Neural progenitor cell (in vitro differentiated cells): Measurements from ENCODE around the gene PSD4. TPM values are rescaled to one million over a fixed set of nuclear protein-coding genes. Genes with fewer than 3 reads are reported as not detected.

Experiments
- DNase-seq: peaks from one replicate; pipeline ENCODE4 v3.0.0-alpha.2; 2016; ENCODE audit warnings: low spot score
- H2AFZ ChIP-seq: fragments of 200-600 bp; sonication (generic); replicated peaks from 2 replicates; pipeline ENCODE4 v1.6.1; 2016; ENCODE audit warnings: antibody characterized with exemption
- H3F3A ChIP-seq: fragments of 200-600 bp; sonication (generic); 2 replicates; pipeline ENCODE4 v1.6.1; 2016; ENCODE audit warnings: antibody characterized with exemption, low read depth
- H3K27ac ChIP-seq: fragments of 200-600 bp; sonication (generic); 2 replicates; pipeline ENCODE4 v1.5.1; 2016; ENCODE audit warnings: mild to moderate bottlenecking
- H3K27me3 ChIP-seq: fragments of 200-600 bp; sonication (generic); 2 replicates; pipeline ENCODE4 v1.6.1; 2016; ENCODE audit warnings: mild to moderate bottlenecking, moderate library complexity
- H3K36me3 ChIP-seq: fragments of 200-600 bp; sonication (generic); 2 replicates; pipeline ENCODE4 v1.5.1; 2016
- H3K4me1 ChIP-seq: fragments of 200-600 bp; sonication (generic); 2 replicates; pipeline ENCODE4 v1.6.1; 2016; ENCODE audit warnings: mixed run types
- H3K4me2 ChIP-seq: fragments of 200-600 bp; sonication (generic); 2 replicates; pipeline ENCODE4 v1.6.1; 2016
- H3K4me3 ChIP-seq: fragments of 200-600 bp; sonication (generic); 2 replicates; pipeline ENCODE4 v1.5.1; 2016
- H3K79me2 ChIP-seq: fragments of 200-600 bp; sonication (generic); 2 replicates; pipeline ENCODE4 v1.6.1; 2016; ENCODE audit warnings: low read depth
- H3K9ac ChIP-seq: fragments of 200-600 bp; sonication (generic); 2 replicates; pipeline ENCODE4 v1.6.1; 2016
- H3K9me3 ChIP-seq: fragments of 200-600 bp; sonication (generic); 2 replicates; pipeline ENCODE4 v1.5.1; 2016; ENCODE audit warnings: low read depth
- H4K20me1 ChIP-seq: fragments of 200-600 bp; sonication (generic); 2 replicates; pipeline ENCODE4 v1.6.1; 2016; ENCODE audit warnings: low read depth
- H3K27ac Mint-ChIP-seq: 3 replicates; pipeline ENCODE4 v1.8.0; 2021; ENCODE audit warnings: mixed read lengths
- H3K27me3 Mint-ChIP-seq: 2 replicates; pipeline ENCODE4 v1.8.0; 2022; ENCODE audit warnings: low read depth, mild to moderate bottlenecking, inconsistent platforms, moderate library complexity, mixed read lengths; ENCODE audit not compliant: insufficient read depth
- H3K36me3 Mint-ChIP-seq: 3 replicates; pipeline ENCODE4 v1.8.0; 2021; ENCODE audit warnings: mixed read lengths
- H3K4me1 Mint-ChIP-seq: 3 replicates; pipeline ENCODE4 v1.8.0; 2021; ENCODE audit warnings: mixed read lengths
- H3K4me3 Mint-ChIP-seq: 3 replicates; pipeline ENCODE4 v1.8.0; 2021; ENCODE audit warnings: mild to moderate bottlenecking, moderate library complexity, mixed read lengths
- H3K9me3 Mint-ChIP-seq: 3 replicates; pipeline ENCODE4 v1.8.0; 2020; ENCODE audit warnings: mixed read lengths
- EZH2 ChIP-seq: fragments of 200-600 bp; sonication (generic); IDR thresholded peaks from 2 replicates; pipeline ENCODE4 v1.6.1; 2017; ENCODE audit warnings: antibody characterized with exemption, mild to moderate bottlenecking, moderate library complexity
- EZH2phosphoT487 ChIP-seq: fragments of 200-600 bp; sonication (generic); IDR thresholded peaks from 2 replicates; pipeline ENCODE4 v1.6.1; 2017; ENCODE audit warnings: antibody characterized with exemption
- total RNA-seq: library from RNA; depleted of rRNA; stranded (reverse); fragments of >200 nt; gene quantifications from 2 replicates; pipeline ENCODE4 v1.2.3, GENCODE V29; 2015; ENCODE audit warnings: low replicate concordance
- TF ChIP-seq, protein P1 (sequence below): fragments of 200-600 bp; sonication (generic); IDR thresholded peaks from 2 replicates; pipeline ENCODE4 v1.5.1; 2017; ENCODE audit warnings: antibody characterized with exemption, mild to moderate bottlenecking

PSD4 gene
- total RNA-seq, 1 donor from 2014 or later = 0.02 TPM

DNA sequence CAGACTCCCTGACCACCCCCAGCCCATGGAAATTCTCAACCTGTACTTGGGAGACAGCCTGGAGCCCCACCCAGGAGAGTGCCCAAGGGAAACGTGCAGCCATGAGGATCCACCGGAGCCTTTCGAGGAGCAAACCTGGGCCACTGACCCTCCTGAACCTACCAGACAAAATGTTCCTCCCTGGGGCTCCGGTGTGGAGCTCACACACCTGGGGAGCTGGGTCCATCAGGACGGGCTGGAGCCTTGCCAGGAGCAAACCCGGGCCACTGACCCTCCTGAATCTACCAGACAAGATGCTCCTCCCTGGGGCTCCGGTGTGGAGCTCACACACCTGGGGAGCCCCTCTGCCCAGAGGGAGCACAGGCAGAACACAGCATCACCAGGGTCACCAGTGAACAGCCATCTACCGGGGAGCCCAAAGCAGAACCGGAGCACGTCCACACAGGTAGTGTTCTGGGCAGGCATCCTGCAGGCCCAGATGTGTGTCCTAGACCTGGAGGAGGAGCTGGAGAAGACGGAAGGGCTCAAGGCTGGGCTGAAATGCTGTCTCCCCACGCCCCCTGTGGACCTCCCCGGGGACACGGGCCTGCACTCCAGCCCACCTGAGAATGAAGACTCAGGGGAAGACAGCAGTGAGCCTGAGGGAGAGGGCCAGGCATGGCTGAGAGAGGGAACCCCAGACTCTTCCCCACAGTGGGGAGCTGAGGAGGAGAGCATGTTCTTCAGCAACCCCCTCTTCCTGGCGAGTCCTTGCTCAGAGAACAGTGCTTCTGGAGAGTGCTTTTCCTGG, 8.9 kb downstream of the PSD4 start:
- no peak overlapping the region for H3K9ac ChIP-seq
- H3F3A ChIP-seq = no peaks in the 10 kb centered on the region
- no peaks in the 10 kb centered on the region for H3K9me3 ChIP-seq
- no peaks in the 10 kb centered on the region for H3K36me3 ChIP-seq
- Mint-ChIP-seq H3K4me1 (peaks cover 13% of the 10 kb centered on the region), H3K27me3 (peaks cover 5% of the 10 kb centered on the region), H3K9me3 (no peaks in the 10 kb centered on the region), H3K36me3 (no peaks in the 10 kb centered on the region), H3K4me3 (no peak overlapping the region), H3K27ac (no peak overlapping the region)
- H4K20me1 ChIP-seq = no peaks in the 10 kb centered on the region
- TF ChIP-seq, protein P1, sequence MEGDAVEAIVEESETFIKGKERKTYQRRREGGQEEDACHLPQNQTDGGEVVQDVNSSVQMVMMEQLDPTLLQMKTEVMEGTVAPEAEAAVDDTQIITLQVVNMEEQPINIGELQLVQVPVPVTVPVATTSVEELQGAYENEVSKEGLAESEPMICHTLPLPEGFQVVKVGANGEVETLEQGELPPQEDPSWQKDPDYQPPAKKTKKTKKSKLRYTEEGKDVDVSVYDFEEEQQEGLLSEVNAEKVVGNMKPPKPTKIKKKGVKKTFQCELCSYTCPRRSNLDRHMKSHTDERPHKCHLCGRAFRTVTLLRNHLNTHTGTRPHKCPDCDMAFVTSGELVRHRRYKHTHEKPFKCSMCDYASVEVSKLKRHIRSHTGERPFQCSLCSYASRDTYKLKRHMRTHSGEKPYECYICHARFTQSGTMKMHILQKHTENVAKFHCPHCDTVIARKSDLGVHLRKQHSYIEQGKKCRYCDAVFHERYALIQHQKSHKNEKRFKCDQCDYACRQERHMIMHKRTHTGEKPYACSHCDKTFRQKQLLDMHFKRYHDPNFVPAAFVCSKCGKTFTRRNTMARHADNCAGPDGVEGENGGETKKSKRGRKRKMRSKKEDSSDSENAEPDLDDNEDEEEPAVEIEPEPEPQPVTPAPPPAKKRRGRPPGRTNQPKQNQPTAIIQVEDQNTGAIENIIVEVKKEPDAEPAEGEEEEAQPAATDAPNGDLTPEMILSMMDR = no peak
- TF ChIP-seq EZH2phosphoT487 = no peak
- no peak for TF ChIP-seq EZH2
- no peaks in the 10 kb centered on the region for H3K4me1 ChIP-seq
- no peaks in the 10 kb centered on the region for H3K79me2 ChIP-seq
- H2AFZ ChIP-seq = no peak overlapping the region
- no peak for DNase-seq
- H3K27me3 ChIP-seq = no peaks in the 10 kb centered on the region
- H3K4me3 ChIP-seq = no peak overlapping the region
- H3K4me2 ChIP-seq = no peak overlapping the region
- no peak overlapping the region for H3K27ac ChIP-seq

DNA sequence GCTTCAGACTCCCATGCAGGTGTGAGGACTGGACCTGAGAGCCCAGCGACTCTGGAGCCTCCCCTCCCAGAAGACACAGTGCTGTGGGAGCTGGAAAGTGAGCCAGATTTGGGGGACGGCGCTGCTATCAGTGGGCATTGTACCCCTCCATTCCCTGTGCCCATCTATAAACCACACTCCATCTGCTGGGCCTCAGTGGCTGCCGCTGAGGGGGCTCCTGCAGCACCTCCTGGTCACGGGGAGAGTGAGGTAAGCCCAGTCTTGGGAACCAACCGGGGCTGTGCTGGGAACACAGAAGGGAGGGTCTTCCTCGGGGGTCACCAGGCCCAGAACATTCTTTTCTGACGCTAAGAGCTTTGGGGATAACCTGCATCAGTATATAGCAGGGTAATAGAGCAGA, 9.5 kb downstream of the PSD4 start:
- Histone ChIP-seq H3K4me1 (no peaks in the 10 kb centered on the region), H3K4me3 (no peak overlapping the region), H3K4me2 (no peak overlapping the region), H3K79me2 (no peaks in the 10 kb centered on the region), H3K36me3 (no peaks in the 10 kb centered on the region), H3K9me3 (no peaks in the 10 kb centered on the region), H3F3A (no peaks in the 10 kb centered on the region), H4K20me1 (no peaks in the 10 kb centered on the region), H3K27me3 (no peaks in the 10 kb centered on the region), H3K27ac (no peak overlapping the region), H3K9ac (no peak overlapping the region), H2AFZ (no peak overlapping the region)
- Mint-ChIP-seq H3K4me3 (no peak overlapping the region), H3K27ac (no peak overlapping the region), H3K9me3 (no peaks in the 10 kb centered on the region), H3K27me3 (peaks cover 5% of the 10 kb centered on the region), H3K36me3 (no peaks in the 10 kb centered on the region), H3K4me1 (peaks cover 13% of the 10 kb centered on the region)
- TF ChIP-seq, protein P1 = no peak
- TF ChIP-seq EZH2phosphoT487 (no peak), EZH2 (no peak)
- no peak for DNase-seq

DNA sequence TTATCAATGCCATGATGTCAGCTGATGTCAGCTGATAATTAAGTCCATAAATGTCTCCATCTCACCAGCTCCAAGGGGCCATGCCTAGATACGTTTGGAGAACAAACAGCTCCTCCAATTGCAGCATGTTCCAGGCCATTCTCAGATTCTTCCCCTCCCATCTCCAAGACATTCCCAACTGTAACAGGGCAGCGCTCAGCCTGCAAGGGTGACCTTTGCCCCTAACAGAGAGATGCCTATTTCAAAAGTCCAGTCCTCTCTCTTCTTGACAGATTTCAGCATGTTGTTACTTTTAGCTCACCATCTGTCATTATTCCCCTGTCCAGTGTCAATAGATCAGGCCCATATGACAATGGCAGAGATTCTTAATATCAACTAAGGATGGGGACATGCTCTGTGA, 9.9 kb downstream of the PSD4 start:
- H3K4me3 Mint-ChIP-seq = no peak overlapping the region
- TF ChIP-seq, protein P1 = no peak
- TF ChIP-seq EZH2 (no peak), EZH2phosphoT487 (no peak)
- no peaks in the 10 kb centered on the region for H3K4me1 ChIP-seq
- H3K4me1 Mint-ChIP-seq = peaks cover 13% of the 10 kb centered on the region
- no peak for DNase-seq
- H3K9me3 Mint-ChIP-seq = no peaks in the 10 kb centered on the region
- H3K36me3 Mint-ChIP-seq = no peaks in the 10 kb centered on the region
- H3K79me2 ChIP-seq = no peaks in the 10 kb centered on the region
- no peak overlapping the region for H3K9ac ChIP-seq
- no peaks in the 10 kb centered on the region for H3K27me3 ChIP-seq
- no peaks in the 10 kb centered on the region for H3F3A ChIP-seq
- H3K4me2 ChIP-seq = no peak overlapping the region
- no peak overlapping the region for H3K27ac Mint-ChIP-seq
- H3K9me3 ChIP-seq = no peaks in the 10 kb centered on the region
- no peaks in the 10 kb centered on the region for H3K36me3 ChIP-seq
- no peaks in the 10 kb centered on the region for H4K20me1 ChIP-seq
- no peak overlapping the region for H3K27ac ChIP-seq
- no peak overlapping the region for H2AFZ ChIP-seq
- H3K4me3 ChIP-seq = no peak overlapping the region
- H3K27me3 Mint-ChIP-seq = peaks cover 4% of the 10 kb centered on the region
